AG09319 (cell line): ENCODE results near the gene SOS1.
A peak's percentile ranks its signal among the peaks of the same experiment; 100 is the strongest.

ENCODE experiments used
- DNase-seq: peaks from one replicate; pipeline ENCODE4 v3.0.0-alpha.2; 2010; ENCODE audit warnings: low read depth; ENCODE audit errors: extremely low read depth
- TF ChIP-seq, protein P1 (sequence below): IDR thresholded peaks from 2 replicates; pipeline ENCODE4 v1.5.1; 2011; ENCODE audit warnings: low read depth, mild to moderate bottlenecking, inconsistent platforms, low read length, moderate library complexity

SOS1 gene

DNA sequence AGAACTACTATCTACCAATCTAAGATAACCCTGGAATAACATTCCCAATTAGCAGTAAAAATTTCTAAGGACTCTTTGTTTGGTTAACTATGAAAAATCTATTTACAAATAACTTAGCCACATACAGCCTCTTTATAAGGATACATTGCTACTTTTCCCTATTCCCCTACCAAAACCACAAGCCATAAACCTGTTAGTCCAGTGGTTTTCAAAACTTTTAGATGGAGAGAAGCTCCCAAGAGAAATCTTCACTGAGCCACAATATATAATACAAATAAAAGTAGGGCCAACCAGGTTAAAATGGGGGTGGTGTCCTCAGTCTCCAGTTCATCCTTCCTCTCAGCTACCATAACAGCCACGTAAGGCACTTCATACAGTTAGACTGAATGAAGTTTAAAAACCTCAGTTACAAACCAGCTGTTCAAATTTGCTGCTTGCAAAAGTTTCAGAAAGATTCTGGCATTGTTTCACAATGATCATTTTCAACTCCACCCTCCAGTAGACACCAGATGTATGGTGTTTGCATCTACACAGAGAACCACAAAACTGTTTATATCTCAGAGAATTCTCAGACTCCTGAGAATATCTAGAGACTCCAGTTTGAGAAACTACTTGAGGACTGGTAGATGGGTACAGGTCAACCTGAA lies 26.0 kb downstream of the SOS1 start:
- TF ChIP-seq, protein P1, sequence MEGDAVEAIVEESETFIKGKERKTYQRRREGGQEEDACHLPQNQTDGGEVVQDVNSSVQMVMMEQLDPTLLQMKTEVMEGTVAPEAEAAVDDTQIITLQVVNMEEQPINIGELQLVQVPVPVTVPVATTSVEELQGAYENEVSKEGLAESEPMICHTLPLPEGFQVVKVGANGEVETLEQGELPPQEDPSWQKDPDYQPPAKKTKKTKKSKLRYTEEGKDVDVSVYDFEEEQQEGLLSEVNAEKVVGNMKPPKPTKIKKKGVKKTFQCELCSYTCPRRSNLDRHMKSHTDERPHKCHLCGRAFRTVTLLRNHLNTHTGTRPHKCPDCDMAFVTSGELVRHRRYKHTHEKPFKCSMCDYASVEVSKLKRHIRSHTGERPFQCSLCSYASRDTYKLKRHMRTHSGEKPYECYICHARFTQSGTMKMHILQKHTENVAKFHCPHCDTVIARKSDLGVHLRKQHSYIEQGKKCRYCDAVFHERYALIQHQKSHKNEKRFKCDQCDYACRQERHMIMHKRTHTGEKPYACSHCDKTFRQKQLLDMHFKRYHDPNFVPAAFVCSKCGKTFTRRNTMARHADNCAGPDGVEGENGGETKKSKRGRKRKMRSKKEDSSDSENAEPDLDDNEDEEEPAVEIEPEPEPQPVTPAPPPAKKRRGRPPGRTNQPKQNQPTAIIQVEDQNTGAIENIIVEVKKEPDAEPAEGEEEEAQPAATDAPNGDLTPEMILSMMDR, result no peak
- DNase-seq, result peak; percentile 43

DNA sequence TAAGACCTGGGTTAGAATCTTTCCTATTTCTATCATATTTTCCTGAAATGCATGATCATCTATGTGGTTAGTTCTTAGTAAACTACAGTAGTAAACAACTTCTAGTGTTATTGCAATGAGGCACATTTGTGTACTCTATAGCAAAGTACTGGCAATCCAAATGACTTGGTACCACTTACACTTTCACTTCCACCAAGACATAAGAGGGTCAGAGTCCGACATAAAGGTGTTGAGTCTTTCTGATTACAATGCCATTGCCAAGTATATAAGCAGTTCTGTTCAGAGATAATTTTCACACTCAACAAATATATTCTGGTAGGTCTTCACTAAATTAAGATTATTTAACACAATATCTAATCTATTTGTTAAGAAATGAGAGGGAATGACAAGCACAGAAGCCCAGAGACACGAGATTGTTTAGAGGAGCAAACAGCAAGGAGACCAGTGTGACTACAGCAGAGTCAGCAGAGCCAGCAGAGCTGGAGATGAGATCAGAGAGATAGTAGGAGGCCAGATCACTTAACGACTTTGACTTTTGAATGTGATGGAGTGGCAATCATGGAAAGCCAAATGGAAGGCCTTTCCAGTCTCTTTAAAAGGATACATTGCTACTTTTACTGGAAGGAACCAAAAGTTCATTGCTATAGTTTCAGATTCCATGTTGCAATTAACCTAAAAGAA lies 27.5 kb downstream of the SOS1 start:
- TF ChIP-seq, protein P1, result no peak
- no peak for DNase-seq

DNA sequence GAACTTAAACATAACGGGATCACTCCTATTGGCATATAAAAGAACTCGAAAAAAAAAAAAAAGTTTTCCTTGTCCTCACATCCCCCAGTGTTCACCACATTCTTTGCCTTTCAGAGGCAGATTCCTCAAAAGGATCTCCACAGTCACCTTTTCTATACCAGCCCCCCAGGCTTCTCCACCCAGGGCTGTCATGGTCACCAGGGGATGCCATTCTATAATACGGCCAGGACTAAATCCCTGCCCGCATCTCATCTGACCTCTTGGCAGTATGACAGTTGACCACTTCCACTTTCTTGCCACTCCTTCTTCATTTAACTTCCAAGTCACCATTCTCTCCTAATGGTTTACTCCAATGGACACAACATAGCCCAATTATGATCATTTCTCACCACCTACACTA lies 29.3 kb downstream of the SOS1 start:
- no peak for DNase-seq
- TF ChIP-seq, protein P1, result no peak

DNA sequence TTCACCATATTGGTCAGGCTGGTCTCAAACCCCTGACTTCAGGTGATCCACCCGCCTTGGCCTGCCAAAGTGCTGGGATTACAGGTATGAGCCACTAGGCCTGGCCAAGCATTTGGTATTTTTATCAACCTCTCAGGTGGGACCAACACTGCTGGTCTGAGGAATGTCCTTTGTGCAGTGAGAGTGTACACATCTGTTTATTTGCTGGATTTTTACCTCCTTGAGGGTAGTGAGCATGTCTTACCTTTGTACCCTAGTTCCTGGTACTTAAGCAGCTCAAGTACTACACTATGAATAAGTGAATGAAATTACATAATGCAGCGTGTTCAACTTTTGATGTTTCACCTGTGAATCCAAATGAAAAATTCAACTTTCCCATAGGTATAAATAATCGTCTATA lies 29.8 kb downstream of the SOS1 start:
- no peak for DNase-seq
- TF ChIP-seq, protein P1, result no peak

DNA sequence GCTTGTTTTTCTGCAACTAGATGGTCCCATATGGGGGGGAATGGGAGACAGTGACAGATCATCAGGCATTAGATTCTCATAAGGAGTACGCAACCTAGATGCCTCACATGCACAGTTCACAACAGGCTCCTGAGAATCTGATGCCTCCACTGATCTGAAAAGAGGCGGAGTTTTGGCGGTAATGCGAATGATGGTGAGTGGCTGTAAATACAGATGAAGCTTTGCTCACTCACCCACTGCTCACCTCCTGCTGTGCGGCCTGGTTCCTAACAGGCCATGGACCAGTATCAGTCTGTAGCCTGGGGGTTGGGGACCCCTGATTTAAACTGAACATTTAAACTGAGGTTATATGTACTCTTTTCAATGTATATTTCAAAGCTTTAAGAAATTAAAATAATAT lies 40.7 kb downstream of the SOS1 start:
- TF ChIP-seq, protein P1, result no peak
- DNase-seq, result no peak

DNA sequence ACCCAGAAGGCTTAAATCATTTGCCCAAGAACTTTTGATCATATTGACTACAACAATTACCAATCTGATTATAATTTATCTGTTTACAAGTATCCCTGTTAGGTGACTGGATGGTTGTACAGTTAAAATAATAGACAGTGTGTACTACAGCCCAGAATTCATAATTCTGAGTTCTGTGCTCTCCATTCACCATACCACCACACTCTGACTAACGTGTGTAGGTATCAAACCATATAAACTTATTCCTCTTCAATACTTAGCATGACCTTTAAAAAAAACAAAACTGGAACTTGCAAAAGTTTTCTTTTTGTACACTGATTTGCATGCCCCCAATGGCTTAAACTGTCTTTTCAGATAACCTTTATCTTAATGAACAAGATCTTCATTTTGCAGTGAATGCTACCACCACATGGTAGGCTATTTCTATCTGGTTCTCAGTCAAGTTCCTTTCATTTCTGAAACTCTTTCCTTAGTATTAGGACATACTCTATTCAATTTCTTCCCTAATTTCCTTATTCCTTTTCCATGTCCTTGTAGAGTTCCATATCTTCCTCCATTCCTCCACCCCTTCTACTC lies 50.9 kb downstream of the SOS1 start:
- no peak for DNase-seq

DNA sequence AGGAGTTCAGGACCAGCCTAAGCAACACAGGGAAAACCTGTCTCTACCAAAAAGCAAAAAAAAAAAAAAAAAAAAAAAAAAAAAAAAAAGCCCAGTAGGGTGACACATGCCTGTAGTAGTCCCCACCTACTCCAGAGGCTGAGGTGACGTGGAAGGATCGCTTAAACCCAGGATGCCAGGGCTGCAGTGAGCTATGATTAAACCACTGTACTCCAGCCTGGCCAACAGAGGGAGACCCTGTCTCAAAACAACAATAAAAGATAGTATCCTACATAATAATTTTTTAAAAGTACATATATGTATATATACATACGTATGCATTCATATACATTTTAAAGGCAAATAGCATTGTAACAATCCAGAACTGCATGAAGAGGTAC lies 51.7 kb downstream of the SOS1 start:
- DNase-seq, result no peak
- TF ChIP-seq, protein P1, result no peak

More for the DNA sequence above, 50.9 kb downstream of the SOS1 start:
- TF ChIP-seq, protein P1, result no peak
